Measurements from ENCODE around the gene DLX1. TPM values are rescaled to one million over a fixed set of nuclear protein-coding genes. Genes with fewer than 3 reads are reported as not detected.

DLX1 gene
- total RNA-seq, 4 donors from 2014 or later = 0.19 to 1.6 (median 0.44) TPM; not detected in 1

DNA sequence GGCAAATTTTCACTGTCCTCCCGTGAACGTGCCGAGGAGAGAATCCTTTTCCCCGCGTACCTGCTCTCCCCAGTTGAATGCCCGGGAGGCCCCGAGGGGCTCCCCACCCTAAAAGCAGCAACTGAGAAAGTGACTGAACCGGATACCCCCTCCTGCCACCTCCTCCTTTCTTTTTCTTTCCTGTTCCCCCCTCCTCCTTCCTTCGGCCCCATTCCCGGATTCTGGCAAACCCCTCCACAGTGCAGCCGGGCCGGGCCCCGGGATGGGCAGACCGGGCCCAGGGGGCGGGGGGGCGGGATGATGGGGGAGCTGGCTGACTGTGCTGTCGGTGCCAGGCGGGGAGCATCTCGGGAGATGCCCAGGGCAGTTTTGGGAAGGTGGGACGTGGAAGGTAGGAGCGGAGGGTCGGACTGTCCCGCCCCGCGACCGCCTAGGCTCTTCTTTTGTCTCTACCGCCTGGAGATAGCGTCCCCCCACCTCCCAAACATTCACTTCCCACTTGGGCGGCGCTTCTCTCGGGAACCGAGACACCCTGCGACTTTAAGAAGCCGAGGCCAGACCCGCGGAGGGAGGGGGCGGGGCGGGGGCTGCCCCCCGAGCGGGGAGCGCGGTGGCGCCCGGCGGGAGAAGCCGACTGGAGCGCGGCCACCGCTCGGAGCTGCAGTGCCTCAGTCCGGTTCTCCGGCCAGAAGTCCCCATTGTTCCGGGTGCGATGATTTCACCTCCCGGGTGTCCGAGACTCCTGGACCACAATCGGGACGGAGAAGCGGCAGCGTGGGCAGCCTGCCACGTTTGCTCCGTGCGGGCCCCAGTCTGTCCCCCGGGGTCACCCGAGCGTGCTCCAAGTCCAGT is 9.2 kb downstream of the DLX1 start:
- Histone ChIP-seq H3K4me1 (peaks cover 56% of the 10 kb centered on the region), H3K4me3 (peak overlapping the region; percentile 47), H3K27ac (no peak overlapping the region), H3K9me3 (no peaks in the 10 kb centered on the region), H3K27me3 (peaks cover 100% of the 10 kb centered on the region), H3K36me3 (no peaks in the 10 kb centered on the region)
- 2% methylated on average over 26 of the region's 66 CpGs for WGBS
- DNase-seq (ENCODE audit: low spot score in 2 of 2) = no peak
- no peak for TF ChIP-seq EP300 (IDR thresholded peaks at IDR 0.05)

DNA sequence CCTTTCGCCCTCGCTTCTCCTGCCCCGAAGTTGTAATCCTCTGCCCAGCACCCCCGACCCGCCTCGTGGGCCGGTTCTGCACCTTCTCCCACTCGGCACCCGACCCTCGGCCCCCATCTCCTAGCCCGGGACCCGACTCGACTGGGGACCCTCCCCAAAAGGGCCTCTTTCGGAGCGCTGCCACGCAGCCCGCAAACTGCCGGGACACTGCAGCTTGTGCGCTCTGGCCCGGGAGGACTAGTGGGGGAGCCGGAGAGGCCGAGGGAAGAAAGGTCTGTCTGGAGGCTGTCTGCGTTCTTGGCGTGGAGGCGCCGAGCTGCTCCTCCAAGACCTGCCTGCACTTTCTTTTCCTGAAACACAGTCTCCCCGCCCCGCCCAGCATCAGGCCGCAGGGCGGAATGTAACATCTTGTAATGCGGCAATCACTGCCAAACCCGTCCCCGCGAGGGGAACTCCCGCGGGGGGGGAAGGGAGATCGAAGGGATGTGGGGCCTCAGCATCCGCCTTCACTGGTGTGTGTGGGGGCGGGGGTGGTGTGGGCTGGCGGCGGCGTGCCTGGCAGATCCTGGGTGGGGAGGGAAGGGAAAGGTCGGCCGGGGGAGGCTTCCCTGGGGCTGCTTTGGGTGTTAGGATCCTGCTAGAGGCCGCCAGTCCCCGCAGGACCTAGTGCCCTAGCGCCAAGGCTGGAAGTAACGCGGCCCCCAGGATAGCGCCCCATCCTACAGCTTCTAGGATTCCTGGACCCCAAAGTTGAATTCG is 10.0 kb downstream of the DLX1 start:
- DNase-seq (ENCODE audit: low spot score in 2 of 2) = no peak
- Histone ChIP-seq H3K4me1 (peaks cover 64% of the 10 kb centered on the region), H3K27ac (no peak overlapping the region), H3K9me3 (no peaks in the 10 kb centered on the region), H3K36me3 (no peaks in the 10 kb centered on the region), H3K4me3 (peak overlapping the region; percentile 47), H3K27me3 (peaks cover 100% of the 10 kb centered on the region)
- WGBS = 2% methylated on average over 24 of the region's 51 CpGs
- TF ChIP-seq, protein P1, sequence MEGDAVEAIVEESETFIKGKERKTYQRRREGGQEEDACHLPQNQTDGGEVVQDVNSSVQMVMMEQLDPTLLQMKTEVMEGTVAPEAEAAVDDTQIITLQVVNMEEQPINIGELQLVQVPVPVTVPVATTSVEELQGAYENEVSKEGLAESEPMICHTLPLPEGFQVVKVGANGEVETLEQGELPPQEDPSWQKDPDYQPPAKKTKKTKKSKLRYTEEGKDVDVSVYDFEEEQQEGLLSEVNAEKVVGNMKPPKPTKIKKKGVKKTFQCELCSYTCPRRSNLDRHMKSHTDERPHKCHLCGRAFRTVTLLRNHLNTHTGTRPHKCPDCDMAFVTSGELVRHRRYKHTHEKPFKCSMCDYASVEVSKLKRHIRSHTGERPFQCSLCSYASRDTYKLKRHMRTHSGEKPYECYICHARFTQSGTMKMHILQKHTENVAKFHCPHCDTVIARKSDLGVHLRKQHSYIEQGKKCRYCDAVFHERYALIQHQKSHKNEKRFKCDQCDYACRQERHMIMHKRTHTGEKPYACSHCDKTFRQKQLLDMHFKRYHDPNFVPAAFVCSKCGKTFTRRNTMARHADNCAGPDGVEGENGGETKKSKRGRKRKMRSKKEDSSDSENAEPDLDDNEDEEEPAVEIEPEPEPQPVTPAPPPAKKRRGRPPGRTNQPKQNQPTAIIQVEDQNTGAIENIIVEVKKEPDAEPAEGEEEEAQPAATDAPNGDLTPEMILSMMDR (IDR thresholded peaks at IDR 0.05) = no peak
- no peak for TF ChIP-seq POLR2A (IDR thresholded peaks at IDR 0.05)
- TF ChIP-seq POLR2AphosphoS5 (IDR thresholded peaks at IDR 0.05) = no peak
- no peak for TF ChIP-seq EP300 (IDR thresholded peaks at IDR 0.05)

GRCh38 chr2:172095905-172096625 is 10.8 kb downstream of the DLX1 start:
- Histone ChIP-seq H3K27ac (no peak overlapping the region), H3K4me3 (peak overlapping the region; percentile 47), H3K4me1 (peaks cover 71% of the 10 kb centered on the region), H3K9me3 (no peaks in the 10 kb centered on the region), H3K36me3 (no peaks in the 10 kb centered on the region), H3K27me3 (peaks cover 100% of the 10 kb centered on the region)
- no peak for DNase-seq (ENCODE audit: low spot score in 2 of 2)
- TF ChIP-seq POLR2AphosphoS5 (IDR thresholded peaks at IDR 0.05) (no peak), EP300 (IDR thresholded peaks at IDR 0.05) (no peak), POLR2A (IDR thresholded peaks at IDR 0.05) (no peak)
- TF ChIP-seq, protein P1 (IDR thresholded peaks at IDR 0.05) = no peak
- 9% methylated on average over 31 of the region's 40 CpGs for WGBS

DNA sequence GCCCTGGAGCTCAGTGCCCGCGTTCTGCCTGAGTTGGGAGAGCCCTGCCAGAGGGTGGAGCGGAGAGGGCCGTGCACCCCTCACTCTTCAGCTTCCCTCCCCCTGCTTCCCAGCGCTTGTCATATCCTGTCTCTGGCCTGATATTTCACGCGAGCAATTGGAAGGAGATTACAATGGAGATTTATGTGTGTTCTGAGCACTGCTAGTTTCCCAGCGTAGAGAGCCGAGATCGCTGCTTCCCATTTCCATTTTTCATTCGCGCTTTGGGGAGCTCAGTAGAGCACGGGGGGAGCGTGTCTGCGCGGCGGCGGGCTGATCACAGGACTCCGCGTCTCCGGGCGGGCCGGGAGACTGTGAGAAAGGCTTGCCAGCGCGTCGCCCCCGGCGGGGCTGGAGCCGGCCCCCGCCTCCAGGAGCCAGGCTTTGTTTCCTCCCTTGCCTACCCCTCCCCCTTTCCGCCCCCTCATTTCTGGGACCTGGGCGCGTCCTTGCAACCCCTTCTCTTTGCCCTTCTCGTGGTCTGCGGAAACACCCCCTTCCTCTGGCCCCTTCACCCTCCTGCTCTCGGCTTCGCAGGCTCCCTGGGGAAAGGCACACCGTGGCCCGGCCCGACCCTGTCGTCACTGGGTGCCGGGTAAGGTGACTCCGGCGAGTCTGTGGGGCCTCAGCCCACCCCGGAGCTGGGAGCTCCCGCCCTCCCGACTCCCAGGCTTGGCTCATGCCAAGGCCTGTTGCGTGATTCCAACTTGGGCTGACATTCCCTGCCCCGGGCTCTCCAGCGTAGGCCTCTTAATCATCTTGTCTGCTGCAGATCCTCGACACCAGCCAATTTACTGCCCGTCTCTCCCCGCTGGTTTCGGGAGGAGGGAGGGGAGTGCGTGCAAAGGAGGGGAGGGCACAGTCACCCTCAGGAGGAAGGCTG is 11.6 kb downstream of the DLX1 start:
- Histone ChIP-seq H3K9me3 (no peaks in the 10 kb centered on the region), H3K4me1 (peaks cover 80% of the 10 kb centered on the region), H3K4me3 (peak overlapping the region; percentile 47), H3K27ac (peak overlapping the region; percentile 35), H3K36me3 (no peaks in the 10 kb centered on the region), H3K27me3 (peaks cover 100% of the 10 kb centered on the region)
- TF ChIP-seq EP300 (IDR thresholded peaks at IDR 0.05) (no peak), POLR2AphosphoS5 (IDR thresholded peaks at IDR 0.05) (no peak), POLR2A (IDR thresholded peaks at IDR 0.05) (no peak)
- TF ChIP-seq, protein P1 (IDR thresholded peaks at IDR 0.05) = no peak
- 6% methylated on average over 35 of the region's 55 CpGs for WGBS
- no peak for DNase-seq (ENCODE audit: low spot score in 2 of 2)
